PFSK-1 (cell line): ENCODE data around the gene KDR. TPM values are rescaled to one million over a fixed set of nuclear protein-coding genes. Genes with fewer than 3 reads are reported as not detected.

ENCODE experiments used
- FOXP2 ChIP-seq: optimal IDR thresholded peaks from 2 replicates; pipeline ENCODE3; 2011; ENCODE audit warnings: borderline replicate concordance, control low read depth, inconsistent platforms; ENCODE audit not compliant: insufficient read depth; ENCODE audit errors: extremely low read length, extremely low read depth
- POLR2AphosphoS5 ChIP-seq: IDR thresholded peaks from 2 replicates; pipeline ENCODE4 v1.6.1; 2012; ENCODE audit warnings: low read depth, mild to moderate bottlenecking, control low read depth, low read length, moderate library complexity
- REST ChIP-seq, 2 experiments: IDR thresholded peaks; 2 replicates each; pipeline versions ENCODE4 v1.6.1 to v1.8.0; 2011 to 2012; ENCODE audit warnings: low read depth in 2 of 2, low read length in 2 of 2, control low read depth in 1 of 2, inconsistent platforms in 1 of 2, mild to moderate bottlenecking in 1 of 2, moderate library complexity in 1 of 2; ENCODE audit not compliant: insufficient read depth in 1 of 2
- SIN3A ChIP-seq: IDR thresholded peaks from 2 replicates; pipeline ENCODE4 v1.6.1; 2012; ENCODE audit warnings: mild to moderate bottlenecking, low read length, moderate library complexity, borderline replicate concordance; ENCODE audit not compliant: insufficient read depth
- TAF1 ChIP-seq: IDR thresholded peaks from 2 replicates; pipeline ENCODE4 v1.6.1; 2012; ENCODE audit warnings: low read length, control low read depth, borderline replicate concordance; ENCODE audit not compliant: insufficient read depth
- polyA plus RNA-seq: library from polyadenylated mRNA; unstranded; fragments of >200 nt; gene quantifications from one replicate; pipeline ENCODE4 v1.2.1, GENCODE V29; 2012; ENCODE audit warnings: low read depth, missing spikeins; ENCODE audit not compliant: insufficient read length

KDR gene
- not detected for polyA plus RNA-seq

DNA sequence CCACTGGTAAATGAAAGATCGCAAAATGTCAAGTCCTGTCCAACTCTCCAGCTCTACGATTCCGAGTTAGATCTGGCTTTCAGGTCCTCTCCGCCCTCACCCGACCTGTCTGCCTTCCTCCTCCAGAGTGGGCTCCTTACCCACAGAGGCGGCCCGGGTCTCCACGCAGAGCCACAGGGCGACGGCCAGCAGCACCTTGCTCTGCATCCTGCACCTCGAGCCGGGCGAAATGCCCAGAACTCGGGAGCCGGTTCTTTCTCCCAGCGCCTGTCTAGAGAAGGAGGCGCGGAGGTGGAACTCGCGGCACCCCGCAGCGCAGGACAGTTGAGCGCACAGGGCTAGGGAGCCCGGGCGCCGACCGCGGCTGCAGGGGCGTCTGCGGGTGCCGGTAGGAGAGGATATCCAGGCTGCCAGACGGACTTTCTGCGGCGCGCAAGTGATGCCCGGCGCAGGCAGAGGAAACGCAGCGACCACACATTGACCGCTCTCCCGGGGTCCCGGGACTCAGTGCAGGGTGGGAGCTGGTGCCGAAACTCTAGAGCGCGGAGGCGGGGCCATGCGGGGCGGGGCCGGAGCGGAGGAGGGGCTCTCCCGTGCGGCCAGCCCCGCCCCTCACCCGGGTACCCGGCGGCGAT, at the start of gene KDR:
Gene KDR (minus strand): TSS at position 509 of the 635 bp plus-strand sequence. CDS start 302 bp downstream, at position 207.
- no peak for TF ChIP-seq FOXP2
- TF ChIP-seq SIN3A, result no peak
- no peak for TF ChIP-seq REST (IDR thresholded peaks at IDR 0.05; ENCODE audit: insufficient read depth in 1 of 2, low read depth in 2 of 2, low read length in 2 of 2)
- no peak for TF ChIP-seq TAF1
- no peak for TF ChIP-seq POLR2AphosphoS5

DNA sequence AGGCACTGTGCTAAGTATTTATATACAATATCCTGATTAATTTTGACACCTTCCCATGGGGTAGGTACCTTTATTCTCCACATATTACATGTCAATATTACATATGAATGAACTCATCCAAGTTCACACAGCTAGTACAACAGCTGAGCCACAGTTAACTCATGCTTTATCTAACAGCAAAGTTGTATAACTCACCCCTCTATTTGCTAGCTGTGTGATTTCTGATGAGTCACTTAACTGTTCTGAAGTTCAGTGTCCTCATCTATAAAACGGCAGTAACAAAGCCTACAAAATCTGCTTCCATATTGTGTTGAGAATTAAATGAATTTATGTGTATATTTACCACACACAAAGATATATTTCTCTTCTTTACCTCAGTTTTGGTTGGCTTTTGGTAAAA, 48.2 kb upstream of the KDR start:
- TF ChIP-seq FOXP2, result no peak
- no peak for TF ChIP-seq POLR2AphosphoS5
- TF ChIP-seq REST (IDR thresholded peaks at IDR 0.05; ENCODE audit: insufficient read depth in 1 of 2, low read depth in 2 of 2, low read length in 2 of 2), result no peak
- TF ChIP-seq SIN3A, result no peak
- TF ChIP-seq TAF1, result no peak

DNA sequence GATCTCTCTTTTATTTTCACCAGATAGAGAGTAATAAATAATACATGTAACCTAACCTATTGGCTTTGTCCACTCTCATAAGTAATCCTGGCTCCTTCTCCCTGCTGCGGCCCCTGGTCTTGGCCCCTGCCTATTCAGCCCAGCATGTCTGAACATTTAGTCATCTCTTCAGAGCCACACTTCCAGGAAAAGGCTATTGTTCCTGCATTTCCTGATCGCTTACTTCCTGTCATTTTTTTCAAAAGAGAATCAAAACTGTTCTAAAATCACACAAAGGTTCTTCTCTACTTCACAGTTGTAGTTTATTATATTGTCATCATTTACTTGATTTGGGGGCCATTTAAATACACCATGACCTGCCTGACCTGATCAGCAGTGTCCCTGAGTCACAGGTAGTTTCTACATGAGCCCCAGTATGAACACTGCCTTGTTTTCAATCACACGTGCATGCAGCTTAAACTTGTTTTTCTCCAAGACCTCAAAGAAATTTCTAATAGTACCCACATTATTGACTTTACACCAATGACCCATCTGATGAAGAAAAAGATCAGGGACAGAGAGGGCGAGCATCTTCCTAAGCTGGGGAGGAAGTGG, 47.4 kb upstream of the KDR start:
- no peak for TF ChIP-seq SIN3A
- TF ChIP-seq FOXP2, result no peak
- no peak for TF ChIP-seq REST (IDR thresholded peaks at IDR 0.05; ENCODE audit: insufficient read depth in 1 of 2, low read depth in 2 of 2, low read length in 2 of 2)
- no peak for TF ChIP-seq POLR2AphosphoS5
- TF ChIP-seq TAF1, result no peak

- TF ChIP-seq FOXP2 (no peak), POLR2AphosphoS5 (no peak), SIN3A (no peak), TAF1 (no peak), REST (IDR thresholded peaks at IDR 0.05; ENCODE audit: insufficient read depth in 1 of 2, low read depth in 2 of 2, low read length in 2 of 2) (no peak)
Measured at GRCh38 chr4:55170462-55170861, 45.1 kb upstream of the KDR start.

- no peak for TF ChIP-seq TAF1
- TF ChIP-seq POLR2AphosphoS5, result no peak
- no peak for TF ChIP-seq FOXP2
- TF ChIP-seq SIN3A, result no peak
- TF ChIP-seq REST (IDR thresholded peaks at IDR 0.05; ENCODE audit: insufficient read depth in 1 of 2, low read depth in 2 of 2, low read length in 2 of 2), result no peak
Measured at GRCh38 chr4:55169352-55169961, 44.1 kb upstream of the KDR start.
